ENCODE measurements around the gene STAB1. TPM values are rescaled to one million over a fixed set of nuclear protein-coding genes. Genes with fewer than 3 reads are reported as not detected.

The STAB1 gene
- total and polyA plus RNA-seq, 2 of the 13 experiments (the other 11 are each of a cell fraction or from before 2014, with no cell fraction given) = 0.09 to 0.34 TPM

GRCh38 chr3:52520141-52520667 lies 25.1 kb downstream of the STAB1 start:
- POLR2A ChIA-PET = no interaction called here
- TF ChIP-seq, protein P1, sequence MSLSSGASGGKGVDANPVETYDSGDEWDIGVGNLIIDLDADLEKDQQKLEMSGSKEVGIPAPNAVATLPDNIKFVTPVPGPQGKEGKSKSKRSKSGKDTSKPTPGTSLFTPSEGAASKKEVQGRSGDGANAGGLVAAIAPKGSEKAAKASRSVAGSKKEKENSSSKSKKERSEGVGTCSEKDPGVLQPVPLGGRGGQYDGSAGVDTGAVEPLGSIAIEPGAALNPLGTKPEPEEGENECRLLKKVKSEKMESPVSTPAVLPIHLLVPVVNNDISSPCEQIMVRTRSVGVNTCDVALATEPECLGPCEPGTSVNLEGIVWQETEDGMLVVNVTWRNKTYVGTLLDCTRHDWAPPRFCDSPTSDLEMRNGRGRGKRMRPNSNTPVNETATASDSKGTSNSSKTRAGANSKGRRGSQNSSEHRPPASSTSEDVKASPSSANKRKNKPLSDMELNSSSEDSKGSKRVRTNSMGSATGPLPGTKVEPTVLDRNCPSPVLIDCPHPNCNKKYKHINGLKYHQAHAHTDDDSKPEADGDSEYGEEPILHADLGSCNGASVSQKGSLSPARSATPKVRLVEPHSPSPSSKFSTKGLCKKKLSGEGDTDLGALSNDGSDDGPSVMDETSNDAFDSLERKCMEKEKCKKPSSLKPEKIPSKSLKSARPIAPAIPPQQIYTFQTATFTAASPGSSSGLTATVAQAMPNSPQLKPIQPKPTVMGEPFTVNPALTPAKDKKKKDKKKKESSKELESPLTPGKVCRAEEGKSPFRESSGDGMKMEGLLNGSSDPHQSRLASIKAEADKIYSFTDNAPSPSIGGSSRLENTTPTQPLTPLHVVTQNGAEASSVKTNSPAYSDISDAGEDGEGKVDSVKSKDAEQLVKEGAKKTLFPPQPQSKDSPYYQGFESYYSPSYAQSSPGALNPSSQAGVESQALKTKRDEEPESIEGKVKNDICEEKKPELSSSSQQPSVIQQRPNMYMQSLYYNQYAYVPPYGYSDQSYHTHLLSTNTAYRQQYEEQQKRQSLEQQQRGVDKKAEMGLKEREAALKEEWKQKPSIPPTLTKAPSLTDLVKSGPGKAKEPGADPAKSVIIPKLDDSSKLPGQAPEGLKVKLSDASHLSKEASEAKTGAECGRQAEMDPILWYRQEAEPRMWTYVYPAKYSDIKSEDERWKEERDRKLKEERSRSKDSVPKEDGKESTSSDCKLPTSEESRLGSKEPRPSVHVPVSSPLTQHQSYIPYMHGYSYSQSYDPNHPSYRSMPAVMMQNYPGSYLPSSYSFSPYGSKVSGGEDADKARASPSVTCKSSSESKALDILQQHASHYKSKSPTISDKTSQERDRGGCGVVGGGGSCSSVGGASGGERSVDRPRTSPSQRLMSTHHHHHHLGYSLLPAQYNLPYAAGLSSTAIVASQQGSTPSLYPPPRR (CRISPR knock-in tag; IDR thresholded peaks at IDR 0.05; ENCODE audit: borderline replicate concordance) = no peak
- TF ChIP-seq MXI1 (IDR thresholded peaks at IDR 0.05; ENCODE audit: borderline replicate concordance, low read depth, low read length) = no peak
- TF ChIP-seq ZBTB4 (CRISPR knock-in tag; IDR thresholded peaks at IDR 0.05; ENCODE audit: borderline replicate concordance) = no peak
- TF ChIP-seq, protein P2, sequence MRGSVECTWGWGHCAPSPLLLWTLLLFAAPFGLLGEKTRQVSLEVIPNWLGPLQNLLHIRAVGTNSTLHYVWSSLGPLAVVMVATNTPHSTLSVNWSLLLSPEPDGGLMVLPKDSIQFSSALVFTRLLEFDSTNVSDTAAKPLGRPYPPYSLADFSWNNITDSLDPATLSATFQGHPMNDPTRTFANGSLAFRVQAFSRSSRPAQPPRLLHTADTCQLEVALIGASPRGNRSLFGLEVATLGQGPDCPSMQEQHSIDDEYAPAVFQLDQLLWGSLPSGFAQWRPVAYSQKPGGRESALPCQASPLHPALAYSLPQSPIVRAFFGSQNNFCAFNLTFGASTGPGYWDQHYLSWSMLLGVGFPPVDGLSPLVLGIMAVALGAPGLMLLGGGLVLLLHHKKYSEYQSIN (CRISPR knock-in tag; IDR thresholded peaks at IDR 0.05; ENCODE audit: borderline replicate concordance) = no peak
- no peak for TF ChIP-seq ZNF713 (CRISPR knock-in tag; IDR thresholded peaks at IDR 0.05)
- TF ChIP-seq THAP8 (CRISPR knock-in tag; IDR thresholded peaks at IDR 0.05; ENCODE audit: borderline replicate concordance) = no peak
- no peak for TF ChIP-seq EHMT2 (IDR thresholded peaks at IDR 0.05; ENCODE audit: borderline replicate concordance, low read depth, low read length)
- no peak for TF ChIP-seq RORA (CRISPR knock-in tag; IDR thresholded peaks at IDR 0.05)
- no peak for TF ChIP-seq ZFYVE20 (CRISPR knock-in tag; IDR thresholded peaks at IDR 0.05; ENCODE audit: borderline replicate concordance, low read depth)
- no peak for TF ChIP-seq ZNF720 (CRISPR knock-in tag; IDR thresholded peaks at IDR 0.05)
- TF ChIP-seq RARA (CRISPR knock-in tag; IDR thresholded peaks at IDR 0.05) = no peak
- TF ChIP-seq, protein P3, sequence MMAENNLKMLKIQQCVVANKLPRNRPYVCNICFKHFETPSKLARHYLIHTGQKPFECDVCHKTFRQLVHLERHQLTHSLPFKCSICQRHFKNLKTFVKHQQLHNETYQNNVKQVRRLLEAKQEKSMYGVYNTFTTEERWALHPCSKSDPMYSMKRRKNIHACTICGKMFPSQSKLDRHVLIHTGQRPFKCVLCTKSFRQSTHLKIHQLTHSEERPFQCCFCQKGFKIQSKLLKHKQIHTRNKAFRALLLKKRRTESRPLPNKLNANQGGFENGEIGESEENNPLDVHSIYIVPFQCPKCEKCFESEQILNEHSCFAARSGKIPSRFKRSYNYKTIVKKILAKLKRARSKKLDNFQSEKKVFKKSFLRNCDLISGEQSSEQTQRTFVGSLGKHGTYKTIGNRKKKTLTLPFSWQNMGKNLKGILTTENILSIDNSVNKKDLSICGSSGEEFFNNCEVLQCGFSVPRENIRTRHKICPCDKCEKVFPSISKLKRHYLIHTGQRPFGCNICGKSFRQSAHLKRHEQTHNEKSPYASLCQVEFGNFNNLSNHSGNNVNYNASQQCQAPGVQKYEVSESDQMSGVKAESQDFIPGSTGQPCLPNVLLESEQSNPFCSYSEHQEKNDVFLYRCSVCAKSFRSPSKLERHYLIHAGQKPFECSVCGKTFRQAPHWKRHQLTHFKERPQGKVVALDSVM (CRISPR knock-in tag; IDR thresholded peaks at IDR 0.05) = no peak

More at GRCh38 chr3:52520141-52520667, 25.1 kb downstream of the STAB1 start:
- Histone ChIP-seq H3K36me3 (replicated peaks in 1 of 2; ENCODE audit: control insufficient read depth in 1 of 2, insufficient read depth in 2 of 2, low read length in 2 of 2) (peaks cover 6 to 12% of the 10 kb centered on the region in 2 experiments; a peak in 4 of 5 replicates), H3K4me2 (ENCODE audit: low read depth, low read length) (no peak overlapping the region), H3K27ac (ENCODE audit: extremely low read length, insufficient read depth, low read length) (no peak overlapping the region), H4K20me1 (ENCODE audit: insufficient read depth, low read length) (no peaks in the 10 kb centered on the region), H3K4me3 (replicated peaks in 1 of 3; ENCODE audit: insufficient read depth in 1 of 3, low read depth in 2 of 3, low read length in 3 of 3) (no peak overlapping the region), H2AFZ (ENCODE audit: low read length) (no peak overlapping the region), H3K4me1 (ENCODE audit: insufficient read depth, low read length) (peaks cover 18% of the 10 kb centered on the region), H3K9ac (ENCODE audit: insufficient read depth, low read depth, low read length) (no peak overlapping the region), H3K9me3 (ENCODE audit: low read length) (no peaks in the 10 kb centered on the region), H3K79me2 (ENCODE audit: insufficient read depth, low read length) (no peaks in the 10 kb centered on the region), H3K27me3 (ENCODE audit: control insufficient read depth in 1 of 2, insufficient read depth in 2 of 2, low read length in 2 of 2) (peaks cover 9 to 31% of the 10 kb centered on the region in 2 experiments)
- in situ Hi-C loops (cut with HindIII; ENCODE audit: extremely low pct_ligation_motif_present, low pct_unique_long_range_greater_than_20kb) (no loop called here), intact Hi-C loops (cut with micrococcal nuclease; ENCODE audit: unreplicated experiment) (no loop called here)
- FAIRE-seq (no peak), DNase-seq (ENCODE audit: low spot score) (no peak), ATAC-seq (no peak)
- no TSS peak for BruUV-seq (replicated peaks)
- WGBS (ENCODE audit: low lambda C conversion rate) = 51% methylated on average over 7 of the region's 14 CpGs
- CTCF ChIA-PET (ENCODE audit: low intra/inter-chr PET ratio, low total read pairs) = no interaction called here

All from HepG2 (cell line).